ENCODE measurements around the gene LSM14B.

Gene LSM14B

GRCh38 chr20:62132421-62132820, 10.1 kb downstream of the LSM14B start:
- DNase-seq (ENCODE audit: low read depth, low spot score) = no peak

GRCh38 chr20:62133051-62133845, 11.0 kb downstream of the LSM14B start:
- DNase-seq (ENCODE audit: low read depth, low spot score) = no peak

DNA sequence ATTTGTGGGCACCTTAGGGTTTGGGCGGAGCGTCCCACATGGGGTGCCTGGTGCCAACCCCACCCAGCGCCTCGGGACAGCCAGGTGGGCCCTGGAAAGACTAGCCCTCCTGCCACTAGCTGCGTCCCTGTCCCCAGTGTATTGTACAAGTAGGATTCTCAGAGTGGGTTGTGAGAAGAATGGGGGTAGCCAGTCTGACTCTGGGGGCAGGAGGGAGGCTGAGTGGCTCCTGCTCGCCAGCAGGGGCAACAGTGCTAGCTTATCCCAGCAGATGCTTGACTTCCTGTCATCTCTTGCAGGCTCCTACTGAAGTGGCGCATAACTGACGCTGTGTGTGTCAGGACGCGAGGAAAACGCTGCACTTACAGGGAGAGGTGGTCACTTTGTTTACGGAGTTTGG, 11.6 kb downstream of the LSM14B start:
- no peak for DNase-seq (ENCODE audit: low read depth, low spot score)

DNA sequence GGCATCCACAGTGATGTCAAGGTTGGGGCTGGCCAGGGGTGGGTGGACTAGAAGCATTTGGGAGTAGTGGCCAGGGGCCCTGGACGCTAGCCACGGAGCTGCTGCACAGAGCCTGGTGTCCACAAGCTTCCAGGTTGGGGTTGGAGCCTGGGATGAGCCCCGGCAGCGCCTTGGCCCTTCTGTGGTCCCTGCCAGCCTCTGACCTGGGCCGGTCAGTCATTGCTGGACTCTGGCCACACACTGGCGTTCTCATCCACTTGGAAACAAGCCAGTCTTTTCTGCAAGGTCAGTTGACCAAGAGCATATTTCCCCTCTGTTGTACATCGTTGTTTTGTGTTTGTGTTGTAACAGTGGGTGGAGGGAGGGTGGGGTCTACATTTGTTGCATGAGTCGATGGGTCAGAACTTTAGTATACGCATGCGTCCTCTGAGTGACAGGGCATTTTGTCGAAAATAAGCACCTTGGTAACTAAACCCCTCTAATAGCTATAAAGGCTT, 12.5 kb downstream of the LSM14B start:
- DNase-seq (ENCODE audit: low read depth, low spot score) = no peak

DNA sequence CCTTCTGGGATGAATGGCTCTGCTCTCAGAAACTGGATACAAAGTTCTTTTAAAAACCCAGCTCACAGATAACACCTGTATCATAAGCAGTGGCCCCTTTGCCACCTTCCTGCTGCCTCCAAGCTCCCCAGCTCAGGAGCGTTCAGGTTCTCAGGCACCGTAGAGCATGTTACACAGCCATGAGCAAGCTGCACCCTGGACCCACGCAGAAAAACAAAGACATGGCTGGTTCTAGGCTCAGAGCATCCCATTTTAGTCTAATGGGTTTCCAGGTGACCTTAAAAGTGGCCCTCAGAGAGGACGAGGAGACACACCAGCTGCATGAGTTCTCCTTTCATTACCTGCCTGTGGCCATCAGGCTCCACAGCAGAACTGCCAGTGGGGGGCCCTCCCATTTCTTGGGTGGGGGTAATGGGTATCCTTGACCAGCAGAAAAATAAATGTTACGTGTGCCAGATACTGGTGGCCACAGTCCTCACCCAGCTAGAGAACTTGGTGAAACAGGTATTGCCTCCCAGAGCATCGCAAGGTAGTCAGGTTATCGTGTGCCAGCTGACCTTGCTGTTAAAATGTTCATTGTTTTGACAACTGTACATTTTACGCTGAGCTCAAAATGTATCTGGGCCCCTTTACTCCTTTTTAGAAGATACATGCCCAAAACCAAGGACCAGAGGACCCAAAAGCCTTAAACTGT, 13.4 kb downstream of the LSM14B start:
- no peak for DNase-seq (ENCODE audit: low read depth, low spot score)

DNA sequence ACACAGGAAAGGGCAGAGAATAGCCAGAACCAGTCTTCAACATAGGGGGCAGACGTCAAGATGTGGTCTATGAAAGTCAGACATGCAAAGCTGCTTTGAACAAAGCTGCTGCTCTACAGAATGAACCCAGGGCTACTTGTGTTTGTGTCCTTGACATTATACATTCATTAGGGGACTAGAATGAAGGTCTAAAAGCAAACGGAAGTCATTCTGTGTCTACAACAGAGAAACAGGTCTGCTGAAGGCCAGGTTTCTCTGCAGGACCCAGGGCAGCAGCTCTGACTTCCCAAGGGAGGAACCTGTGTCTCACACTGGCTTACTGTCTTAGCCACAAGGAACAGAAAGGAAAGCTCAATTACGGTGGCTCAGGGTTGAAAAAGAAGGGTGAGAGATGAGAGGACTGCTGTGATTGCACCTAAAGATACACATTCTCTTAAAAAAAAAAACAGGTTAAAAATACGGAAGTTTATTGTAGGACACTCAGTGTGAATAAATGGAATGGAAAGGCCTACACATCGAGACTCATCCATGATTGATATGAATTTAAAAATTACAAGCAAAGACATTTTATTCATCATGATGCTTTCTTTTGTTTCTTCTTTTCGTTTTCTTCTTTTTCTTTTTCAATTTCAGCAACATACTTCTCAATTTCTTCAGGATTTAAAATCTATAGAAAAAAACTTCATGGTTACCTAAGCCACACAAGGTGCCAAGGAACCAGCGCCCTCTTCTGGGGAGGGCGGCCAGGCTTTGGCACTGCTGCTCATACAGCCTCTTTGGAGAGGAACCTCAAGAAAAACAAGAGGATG, 14.2 kb downstream of the LSM14B start:
- peak; percentile 73 for DNase-seq (ENCODE audit: low read depth, low spot score)

DNA sequence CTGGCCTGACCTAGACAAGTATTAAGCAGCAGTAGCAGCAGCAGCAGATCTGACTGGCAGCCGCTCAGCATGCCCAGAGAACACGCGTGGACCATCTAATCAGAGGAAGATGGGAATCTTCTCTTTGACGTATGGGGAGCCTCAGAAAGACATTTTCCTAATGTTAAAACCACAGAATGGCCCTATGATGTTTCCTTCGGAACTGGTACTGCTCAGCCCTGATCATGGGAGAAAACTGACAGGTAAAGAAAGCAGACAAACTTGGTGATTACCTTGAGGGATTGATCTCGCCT, 14.8 kb downstream of the LSM14B start:
- DNase-seq (ENCODE audit: low read depth, low spot score) = no peak

- no peak for DNase-seq (ENCODE audit: low read depth, low spot score)
Observed at GRCh38 chr20:62137478-62138203, 15.4 kb downstream of the LSM14B start.

DNA sequence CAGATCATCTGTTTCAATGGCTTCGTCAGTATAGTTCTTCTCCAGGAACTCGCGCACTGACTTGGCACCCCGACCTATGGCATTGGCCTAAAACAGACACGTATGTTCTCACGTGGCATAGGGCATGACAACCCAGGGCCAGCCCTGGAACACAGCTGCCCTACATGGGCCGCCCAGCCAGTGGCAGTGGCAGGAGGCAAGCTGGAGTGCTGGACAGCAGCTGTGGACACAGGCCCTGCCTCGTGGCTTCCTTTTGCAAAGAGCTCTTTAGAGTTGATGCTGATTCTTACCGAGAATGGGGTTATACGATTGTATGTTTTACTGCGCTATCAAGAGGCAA, 15.9 kb downstream of the LSM14B start:
- DNase-seq (ENCODE audit: low read depth, low spot score) = no peak

DNA sequence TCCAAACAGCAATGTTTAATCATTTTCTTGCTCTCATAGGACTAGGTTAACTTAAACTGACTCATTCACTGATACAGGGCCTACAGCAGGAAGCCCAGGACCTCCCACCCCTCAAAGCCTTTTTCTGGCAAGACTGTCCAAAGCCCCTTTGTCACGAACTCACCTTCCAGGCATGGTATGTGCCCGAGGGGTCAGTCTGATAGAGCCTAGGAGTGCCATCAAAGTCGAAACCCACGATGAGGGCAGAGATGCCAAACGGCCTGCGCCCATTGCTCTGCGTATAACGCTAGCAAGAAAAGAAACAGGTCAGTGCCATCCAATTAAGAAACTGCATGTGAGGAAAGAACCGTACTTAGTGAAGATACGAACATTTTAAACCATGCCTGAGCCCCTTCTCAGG, 16.6 kb downstream of the LSM14B start:
- no peak for DNase-seq (ENCODE audit: low read depth, low spot score)

DNA sequence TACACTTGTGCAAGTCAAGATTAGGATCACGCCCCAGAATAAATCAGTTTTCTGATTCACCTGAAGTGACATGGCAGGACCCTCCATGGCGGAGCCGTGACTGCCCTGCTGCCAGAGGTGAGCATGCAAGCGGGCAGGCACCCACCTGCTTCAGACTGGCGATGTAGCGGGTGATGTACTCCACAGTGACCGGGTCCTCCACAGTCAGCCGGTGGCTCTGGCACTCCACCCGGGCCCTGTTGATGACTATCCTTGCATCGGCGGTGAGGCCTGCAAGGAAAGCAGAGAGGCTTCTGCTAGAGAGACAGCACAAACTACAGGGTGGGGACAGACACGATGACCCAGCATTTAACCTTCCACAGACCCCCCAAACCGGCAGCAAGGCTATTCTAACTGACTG, 17.4 kb downstream of the LSM14B start:
- no peak for DNase-seq (ENCODE audit: low read depth, low spot score)

- DNase-seq (ENCODE audit: low read depth, low spot score) = no peak
Observed at GRCh38 chr20:62141043-62141396, 18.7 kb downstream of the LSM14B start.

- DNase-seq (ENCODE audit: low read depth, low spot score) = peak; percentile 44
Observed at GRCh38 chr20:62141397-62142251, 19.3 kb downstream of the LSM14B start.

GRCh38 chr20:62142252-62143080, 20.2 kb downstream of the LSM14B start:
- no peak for DNase-seq (ENCODE audit: low read depth, low spot score)

DNA sequence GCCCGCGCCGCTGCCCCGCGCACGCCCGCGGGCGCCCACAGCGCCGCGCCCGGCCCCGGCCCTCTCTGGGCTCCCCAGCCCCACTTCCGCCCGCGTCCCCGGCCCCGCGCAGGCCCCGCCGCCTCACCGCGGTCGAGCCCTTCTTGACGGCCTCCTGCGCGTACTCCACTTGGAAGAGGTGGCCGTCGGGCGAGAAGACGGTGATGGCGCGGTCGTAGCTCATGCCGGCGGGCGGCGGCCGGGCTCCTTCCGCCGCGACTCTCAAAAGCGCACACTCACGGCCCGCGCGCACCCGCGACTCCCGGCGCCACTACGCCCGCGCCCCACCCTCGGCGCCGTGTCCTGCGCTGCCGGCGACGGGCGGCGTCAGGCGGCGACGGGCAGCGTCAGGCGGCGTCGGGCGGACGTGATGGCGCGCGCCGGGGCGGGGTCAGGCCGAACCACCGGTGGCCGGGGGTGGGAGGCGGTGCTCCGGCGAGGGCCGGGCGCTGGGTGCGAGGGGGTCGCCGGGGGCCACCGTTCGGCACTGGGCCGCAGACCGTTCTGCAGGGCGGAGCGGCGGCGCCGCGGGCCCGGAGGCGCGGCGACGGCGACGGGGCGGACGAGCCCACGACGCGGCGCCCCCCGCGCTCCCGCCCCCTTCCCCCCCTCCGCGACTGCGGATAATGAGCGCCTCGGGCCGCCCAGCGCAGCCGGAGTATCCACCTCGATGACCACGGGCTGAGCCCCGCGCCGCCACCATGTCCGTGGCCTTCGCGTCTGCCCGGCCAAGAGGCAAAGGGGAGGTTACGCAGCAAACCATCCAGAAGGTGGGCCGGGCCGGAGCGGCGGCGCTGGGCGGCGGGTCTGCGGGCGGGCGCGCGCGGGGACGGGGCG, 21.0 kb downstream of the LSM14B start, which contains the start of the genes PSMA7 and SS18L1:
Gene PSMA7 (minus strand): TSS at position 314 of the 876 bp plus-strand sequence. CDS start 91 bp downstream, at position 223.
Gene SS18L1 (plus strand): TSS at position 689 of the 876 bp plus-strand sequence. CDS start 52 bp downstream, at position 741.
- DNase-seq (ENCODE audit: low read depth, low spot score) = peak; percentile 78

DNA sequence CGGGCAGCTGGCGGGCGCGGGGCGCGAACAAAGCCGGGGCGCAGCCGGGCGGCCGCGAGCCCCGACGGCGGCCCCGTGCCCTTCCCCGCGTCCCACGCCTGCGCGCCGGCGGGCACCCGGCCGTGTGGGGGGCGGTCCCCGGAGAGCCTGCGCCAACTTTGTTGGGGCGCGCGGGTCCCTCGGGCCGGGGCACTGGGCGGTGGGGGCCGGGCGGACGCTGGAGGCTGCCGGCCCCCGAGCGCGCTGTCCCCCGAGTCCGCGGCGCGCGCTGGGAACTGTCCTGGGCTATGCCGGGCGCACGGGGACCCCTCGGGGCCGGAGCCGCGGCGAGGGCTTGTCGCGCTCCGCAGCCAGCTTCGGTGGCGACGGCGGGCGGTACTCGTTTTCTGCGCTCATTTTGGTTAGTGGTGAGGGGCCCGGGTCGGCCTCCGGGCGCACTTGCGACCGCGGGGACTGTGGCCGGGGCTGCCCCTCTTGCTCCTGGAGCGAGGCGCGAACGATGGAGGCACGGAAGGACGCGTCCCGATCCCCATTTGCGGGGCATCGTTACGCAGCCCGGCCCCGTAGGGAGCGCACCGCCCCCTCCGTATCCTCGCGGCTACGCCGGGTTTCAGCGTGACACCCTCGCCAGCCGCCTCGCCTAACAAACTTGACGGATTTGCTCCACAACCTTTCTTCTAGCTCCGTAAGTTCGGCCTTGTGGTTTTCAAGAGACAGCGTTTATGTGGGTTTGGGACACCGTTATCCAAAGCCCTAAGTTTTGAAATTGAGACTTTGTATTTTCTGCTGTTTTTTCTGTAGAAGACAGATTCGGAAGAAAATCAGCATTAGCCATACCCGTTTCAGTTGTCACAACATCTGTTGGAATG, 21.9 kb downstream of the LSM14B start:
- peak; percentile 50 for DNase-seq (ENCODE audit: low read depth, low spot score)

GRCh38 chr20:62145688-62146018, 23.4 kb downstream of the LSM14B start:
- DNase-seq (ENCODE audit: low read depth, low spot score) = no peak
